K562 (cell line): Measurements from ENCODE around the gene FAM120C. TPM values are rescaled to one million over a fixed set of nuclear protein-coding genes. Genes with fewer than 3 reads are reported as not detected.

Experiments
- CTCF ChIP-seq, 3 experiments: IDR thresholded peaks in 2 of 3; conservative IDR thresholded peaks in 1 of 3; 2 replicates each; pipeline ENCODE4 v1.5.1; 2011 to 2012; ENCODE audit warnings: low read length in 3 of 3, mild to moderate bottlenecking in 3 of 3, control low read depth in 2 of 3, improper control_type of control experiment in 1 of 3, inconsistent platforms in 1 of 3, low read depth in 1 of 3, mixed read lengths in 1 of 3, moderate library complexity in 1 of 3; ENCODE audit not compliant: insufficient read depth in 2 of 3
- ETS2 ChIP-seq: IDR thresholded peaks from 2 replicates; pipeline ENCODE4 v1.6.1; 2016; ENCODE audit warnings: borderline replicate concordance, missing genetic modification characterization, mild to moderate bottlenecking, moderate library complexity, missing compliant biosample characterization; ENCODE audit not compliant: poor library complexity, severe bottlenecking
- FOXA3 ChIP-seq, 2 experiments: fragments of 450-650 bp in 1 of 2; sonication (generic) in 1 of 2; formaldehyde crosslinking; IDR thresholded peaks in 1 of 2; conservative IDR thresholded peaks in 1 of 2; 2 replicates each; pipeline versions ENCODE4 v1.4.0 to v1.8.0; 2020 to 2022; ENCODE audit warnings: mild to moderate bottlenecking in 2 of 2, missing genetic modification reagents in 1 of 2
- MGA ChIP-seq: fragments of 450-650 bp; IDR thresholded peaks from 2 replicates; pipeline ENCODE4 v1.6.1; 2016; ENCODE audit warnings: mild to moderate bottlenecking, moderate library complexity
- POLR2G ChIP-seq: fragments of 200-400 bp; formaldehyde crosslinking; IDR thresholded peaks from 2 replicates; pipeline ENCODE4 v1.6.1; 2017; ENCODE audit warnings: low read depth, mild to moderate bottlenecking, antibody characterized with exemption, low read length, moderate library complexity
- SRSF3 ChIP-seq: fragments of 200-400 bp; formaldehyde crosslinking; IDR thresholded peaks from 2 replicates; pipeline ENCODE4 v1.6.1; 2016; ENCODE audit warnings: mild to moderate bottlenecking, low read length, moderate library complexity; ENCODE audit not compliant: insufficient read depth
- UBTF ChIP-seq, 2 experiments: IDR thresholded peaks; 2 replicates each; pipeline ENCODE4 v1.6.1; 2012; ENCODE audit warnings: improper control_type of control experiment in 2 of 2, low read depth in 2 of 2, low read length in 2 of 2, borderline replicate concordance in 1 of 2
- VEZF1 ChIP-seq: fragments of 200-800 bp; sonication (Bioruptor generic); IDR thresholded peaks from 2 replicates; pipeline ENCODE4 v1.6.1; 2017; ENCODE audit warnings: missing genetic modification characterization, missing compliant biosample characterization
- ZNF197 ChIP-seq: fragments of 200-800 bp; sonication (Bioruptor generic); IDR thresholded peaks from 2 replicates; pipeline ENCODE4 v1.6.1; 2016; ENCODE audit warnings: low read depth, missing genetic modification characterization, missing compliant biosample characterization
- polyA plus RNA-seq, 8 experiments: library from polyadenylated mRNA; depleted of rRNA in 4 of 8; stranded (reverse) in 5 of 8; unstranded in 3 of 8; fragments of >200 nt; fragmentation: Nextera tagmentation in 2 of 8; fragmentation: Illumina TruSeq in 1 of 8; extraction: Ambion mirVana in 2 of 8; extraction: Trizol in 1 of 8; gene quantifications; 2 replicates each; pipeline versions ENCODE4 v1.2.1 to v1.2.3, GENCODE V29; 2011 to 2014; ENCODE audit warnings: inconsistent platforms in 1 of 8, missing spikeins in 1 of 8
- total RNA-seq, 7 experiments: library from RNA; depleted of rRNA in 6 of 7; stranded (reverse); fragments of >200 nt in 6 of 7; fragmentation: Illumina TruSeq in 2 of 7; extraction: Trizol in 2 of 7; gene quantifications; 2 replicates each; pipeline versions ENCODE4 v1.2.1 to v1.2.3, GENCODE V29; 2011 to 2021; ENCODE audit warnings: low replicate concordance in 1 of 7

FAM120C gene
- total and polyA plus RNA-seq, 9 of the 15 experiments (the other 6 are each of a cell fraction or from before 2014, with no cell fraction given), result 0.21 to 6.7 (median 2.1) TPM

GRCh38 chrX:54042609-54043021, 140.4 kb downstream of the FAM120C start (continued):
- TF ChIP-seq MGA, result peak; percentile 70
- no peak for TF ChIP-seq ZNF197 (CRISPR knock-in tag)
- peak; percentile 74 for TF ChIP-seq VEZF1 (CRISPR knock-in tag)
- TF ChIP-seq POLR2G, result peak; percentile 63
- TF ChIP-seq CTCF (IDR thresholded peaks at IDR 0.05 in 2 of 3, conservative IDR thresholded peaks at IDR 0.05 in 1 of 3; ENCODE audit: insufficient read depth in 2 of 3, low read depth in 1 of 3, low read length in 3 of 3), result peak in 2 of 3 experiments; percentile 30 to 41; a peak in 3 of 6 replicates
- TF ChIP-seq UBTF (IDR thresholded peaks at IDR 0.05; ENCODE audit: borderline replicate concordance in 1 of 2, low read depth in 2 of 2, low read length in 2 of 2), result no peak
- TF ChIP-seq SRSF3, result no peak
- TF ChIP-seq FOXA3 (CRISPR knock-in tag; conservative IDR thresholded peaks at IDR 0.05 in 1 of 2, IDR thresholded peaks at IDR 0.05 in 1 of 2), result no peak
- TF ChIP-seq ETS2 (tag), result no peak
